Measurements from ENCODE around the gene PAIP2B. TPM values are rescaled to one million over a fixed set of nuclear protein-coding genes. Genes with fewer than 3 reads are reported as not detected.

The PAIP2B gene
- total RNA-seq, 1 experiment from 2014 or later = 5.9 TPM

GRCh38 chr2:71148506-71149063 lies 78.3 kb downstream of the PAIP2B start:
- H3K9me3 ChIP-seq (ENCODE audit: control insufficient read depth in 1 of 2, insufficient read depth in 1 of 2, low read depth in 1 of 2, low read length in 2 of 2) = no peaks in the 10 kb centered on the region
- intact Hi-C loops (cut with micrococcal nuclease) = no loop called here
- H3K9me2 ChIP-seq (ENCODE audit: insufficient read depth) = no peaks in the 10 kb centered on the region
- no peak overlapping the region for H3K9ac ChIP-seq (ENCODE audit: low read length)
- DNase-seq (ENCODE audit: low read depth, low spot score) = no peak
- no peak overlapping the region for H2AFZ ChIP-seq (ENCODE audit: low read depth, low read length, poor library complexity, severe bottlenecking)
- H3K27me3 ChIP-seq (ENCODE audit: insufficient read depth, low read length) = no peaks in the 10 kb centered on the region
- H3K4me2 ChIP-seq (ENCODE audit: low read length) = no peak overlapping the region
- ChIA-PET RAD21 (ENCODE audit: low non-redundant PET in 1 of 2, low total read pairs in 2 of 2, uncharacterized antibody in 2 of 2, unreplicated experiment in 2 of 2) (no interaction called here), CTCF (no interaction called here), POLR2A (no interaction called here)
- no peak overlapping the region for H3K27ac ChIP-seq (ENCODE audit: low read depth, low read length)
- ATAC-seq = no peak
- H4K20me1 ChIP-seq (ENCODE audit: insufficient read depth) = no peaks in the 10 kb centered on the region
- no peaks in the 10 kb centered on the region for H3K79me2 ChIP-seq (ENCODE audit: insufficient read depth, low read length)
- TF ChIP-seq POLR2A (IDR thresholded peaks at IDR 0.05; ENCODE audit: borderline replicate concordance, extremely low read depth, insufficient read depth, insufficient read length) (no peak), EGR1 (IDR thresholded peaks at IDR 0.05; ENCODE audit: low read depth) (no peak), SRF (IDR thresholded peaks at IDR 0.05; ENCODE audit: low read depth) (no peak), SIN3A (IDR thresholded peaks at IDR 0.05; ENCODE audit: low read depth) (no peak), ELF1 (IDR thresholded peaks at IDR 0.05; ENCODE audit: borderline replicate concordance, low read depth) (no peak), RAD21 (IDR thresholded peaks at IDR 0.05; ENCODE audit: low read depth) (no peak), EZH2phosphoT487 (IDR thresholded peaks at IDR 0.05; ENCODE audit: borderline replicate concordance) (no peak), TCF7L2 (IDR thresholded peaks at IDR 0.05; ENCODE audit: borderline replicate concordance, extremely low read depth, insufficient read depth, insufficient read length) (no peak)
- TF ChIP-seq, protein P1, sequence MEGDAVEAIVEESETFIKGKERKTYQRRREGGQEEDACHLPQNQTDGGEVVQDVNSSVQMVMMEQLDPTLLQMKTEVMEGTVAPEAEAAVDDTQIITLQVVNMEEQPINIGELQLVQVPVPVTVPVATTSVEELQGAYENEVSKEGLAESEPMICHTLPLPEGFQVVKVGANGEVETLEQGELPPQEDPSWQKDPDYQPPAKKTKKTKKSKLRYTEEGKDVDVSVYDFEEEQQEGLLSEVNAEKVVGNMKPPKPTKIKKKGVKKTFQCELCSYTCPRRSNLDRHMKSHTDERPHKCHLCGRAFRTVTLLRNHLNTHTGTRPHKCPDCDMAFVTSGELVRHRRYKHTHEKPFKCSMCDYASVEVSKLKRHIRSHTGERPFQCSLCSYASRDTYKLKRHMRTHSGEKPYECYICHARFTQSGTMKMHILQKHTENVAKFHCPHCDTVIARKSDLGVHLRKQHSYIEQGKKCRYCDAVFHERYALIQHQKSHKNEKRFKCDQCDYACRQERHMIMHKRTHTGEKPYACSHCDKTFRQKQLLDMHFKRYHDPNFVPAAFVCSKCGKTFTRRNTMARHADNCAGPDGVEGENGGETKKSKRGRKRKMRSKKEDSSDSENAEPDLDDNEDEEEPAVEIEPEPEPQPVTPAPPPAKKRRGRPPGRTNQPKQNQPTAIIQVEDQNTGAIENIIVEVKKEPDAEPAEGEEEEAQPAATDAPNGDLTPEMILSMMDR (IDR thresholded peaks at IDR 0.05 in 2 of 3, conservative IDR thresholded peaks at IDR 0.05 in 1 of 3; ENCODE audit: borderline replicate concordance in 1 of 3, insufficient read depth in 1 of 3, low read depth in 2 of 3, low read length in 2 of 3) = no peak
- TF ChIP-seq, protein P2, sequence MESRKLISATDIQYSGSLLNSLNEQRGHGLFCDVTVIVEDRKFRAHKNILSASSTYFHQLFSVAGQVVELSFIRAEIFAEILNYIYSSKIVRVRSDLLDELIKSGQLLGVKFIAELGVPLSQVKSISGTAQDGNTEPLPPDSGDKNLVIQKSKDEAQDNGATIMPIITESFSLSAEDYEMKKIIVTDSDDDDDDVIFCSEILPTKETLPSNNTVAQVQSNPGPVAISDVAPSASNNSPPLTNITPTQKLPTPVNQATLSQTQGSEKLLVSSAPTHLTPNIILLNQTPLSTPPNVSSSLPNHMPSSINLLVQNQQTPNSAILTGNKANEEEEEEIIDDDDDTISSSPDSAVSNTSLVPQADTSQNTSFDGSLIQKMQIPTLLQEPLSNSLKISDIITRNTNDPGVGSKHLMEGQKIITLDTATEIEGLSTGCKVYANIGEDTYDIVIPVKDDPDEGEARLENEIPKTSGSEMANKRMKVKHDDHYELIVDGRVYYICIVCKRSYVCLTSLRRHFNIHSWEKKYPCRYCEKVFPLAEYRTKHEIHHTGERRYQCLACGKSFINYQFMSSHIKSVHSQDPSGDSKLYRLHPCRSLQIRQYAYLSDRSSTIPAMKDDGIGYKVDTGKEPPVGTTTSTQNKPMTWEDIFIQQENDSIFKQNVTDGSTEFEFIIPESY (IDR thresholded peaks at IDR 0.05; ENCODE audit: extremely low read depth, insufficient replicate concordance, low read length) = no peak
- no peaks in the 10 kb centered on the region for H3K4me1 ChIP-seq (ENCODE audit: control insufficient read depth in 1 of 2, insufficient read depth in 2 of 2, low read length in 2 of 2)
- H3K4me3 ChIP-seq (replicated peaks in 1 of 2; ENCODE audit: low read depth in 1 of 2, low read length in 2 of 2) = no peak overlapping the region
- H3K36me3 ChIP-seq (ENCODE audit: control insufficient read depth in 1 of 2, insufficient read depth in 2 of 2, low read length in 2 of 2) = peaks cover 48 to 49% of the 10 kb centered on the region in 2 experiments
- no TSS peak for BruUV-seq (replicated peaks)
